SJCRH30 (cell line): ENCODE data around the gene PDZRN4. TPM values are rescaled to one million over a fixed set of nuclear protein-coding genes. Genes with fewer than 3 reads are reported as not detected.
A peak's percentile ranks its signal among the peaks of the same experiment; 100 is the strongest.

ENCODE experiments used
- DNase-seq, 2 experiments: peaks; one replicate each; pipeline ENCODE4 v3.0.0-alpha.2; 2015 to 2020
- H3K27ac ChIP-seq: fragments of 250-450 bp; sonication (Bioruptor Pico); 2 replicates; pipeline ENCODE4 v1.5.1; 2020; ENCODE audit warnings: mild to moderate bottlenecking, moderate library complexity
- H3K27me3 ChIP-seq: fragments of 250-450 bp; sonication (Bioruptor Pico); 2 replicates; pipeline ENCODE4 v1.5.1; 2020; ENCODE audit warnings: mild to moderate bottlenecking, moderate library complexity
- H3K36me3 ChIP-seq: fragments of 250-450 bp; sonication (Bioruptor Pico); 2 replicates; pipeline ENCODE4 v1.5.1; 2020; ENCODE audit warnings: mild to moderate bottlenecking, moderate library complexity
- H3K4me1 ChIP-seq: fragments of 250-450 bp; sonication (Bioruptor Pico); 2 replicates; pipeline ENCODE4 v1.5.1; 2020; ENCODE audit warnings: mild to moderate bottlenecking, moderate library complexity
- H3K4me3 ChIP-seq: fragments of 250-450 bp; sonication (Bioruptor Pico); 2 replicates; pipeline ENCODE4 v1.5.1; 2020; ENCODE audit warnings: mild to moderate bottlenecking, moderate library complexity
- H3K9me3 ChIP-seq: fragments of 250-450 bp; sonication (Bioruptor Pico); replicated peaks from 2 replicates; pipeline ENCODE4 v1.5.1; 2020; ENCODE audit warnings: mild to moderate bottlenecking, moderate library complexity
- total RNA-seq: library from RNA; depleted of rRNA; stranded (reverse); fragments of >200 nt; shearing (Covaris generic); gene quantifications from 2 replicates; pipeline ENCODE4 v1.2.3, GENCODE V29; 2014

PDZRN4 gene
- total RNA-seq, 1 experiment from 2014 or later, result not detected

DNA sequence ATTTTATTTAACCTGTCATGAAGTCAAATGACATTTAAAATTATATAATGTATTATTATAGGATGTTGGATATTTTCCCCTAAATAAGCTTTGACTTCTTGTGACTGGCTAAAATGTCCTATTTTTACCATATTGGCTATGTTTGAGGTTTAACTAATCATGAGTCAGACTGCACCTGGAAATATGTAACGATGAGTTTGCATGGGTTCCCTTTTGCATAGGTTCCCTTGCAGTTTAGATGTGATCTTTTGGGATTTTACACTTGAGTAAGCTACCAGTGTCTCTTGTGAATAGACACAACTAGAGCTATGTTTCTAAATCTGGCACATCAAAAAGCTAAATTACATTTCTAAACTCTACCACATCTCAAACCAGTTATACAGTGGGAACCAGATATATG is 5.2 kb downstream of the PDZRN4 start:
- DNase-seq, result no peak
- no peak overlapping the region for H3K4me3 ChIP-seq
- no peaks in the 10 kb centered on the region for H3K4me1 ChIP-seq
- no peaks in the 10 kb centered on the region for H3K9me3 ChIP-seq
- no peak overlapping the region for H3K27ac ChIP-seq
- no peaks in the 10 kb centered on the region for H3K27me3 ChIP-seq
- no peaks in the 10 kb centered on the region for H3K36me3 ChIP-seq

DNA sequence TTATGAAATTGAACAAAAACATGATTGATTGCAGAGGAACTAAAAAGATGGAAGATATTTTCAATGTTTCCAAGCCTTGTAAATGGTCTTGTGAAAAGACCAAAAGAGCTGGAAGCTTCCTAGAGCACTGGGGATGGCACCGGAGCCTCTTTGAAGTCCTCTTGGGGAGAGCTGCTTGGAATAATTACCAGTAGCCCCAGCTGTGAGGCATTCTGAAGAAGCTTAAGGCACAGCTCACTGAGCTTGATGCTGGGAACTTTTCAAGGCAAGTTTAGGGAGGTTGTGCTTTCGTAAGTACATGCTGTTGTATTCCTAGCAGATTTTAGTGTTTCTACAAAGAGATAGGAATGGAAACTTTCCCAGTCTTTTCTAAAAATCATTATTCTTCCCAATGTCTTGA is 13.9 kb downstream of the PDZRN4 start:
- Histone ChIP-seq H3K9me3 (no peaks in the 10 kb centered on the region), H3K4me3 (no peak overlapping the region)
- DNase-seq, result no peak

DNA sequence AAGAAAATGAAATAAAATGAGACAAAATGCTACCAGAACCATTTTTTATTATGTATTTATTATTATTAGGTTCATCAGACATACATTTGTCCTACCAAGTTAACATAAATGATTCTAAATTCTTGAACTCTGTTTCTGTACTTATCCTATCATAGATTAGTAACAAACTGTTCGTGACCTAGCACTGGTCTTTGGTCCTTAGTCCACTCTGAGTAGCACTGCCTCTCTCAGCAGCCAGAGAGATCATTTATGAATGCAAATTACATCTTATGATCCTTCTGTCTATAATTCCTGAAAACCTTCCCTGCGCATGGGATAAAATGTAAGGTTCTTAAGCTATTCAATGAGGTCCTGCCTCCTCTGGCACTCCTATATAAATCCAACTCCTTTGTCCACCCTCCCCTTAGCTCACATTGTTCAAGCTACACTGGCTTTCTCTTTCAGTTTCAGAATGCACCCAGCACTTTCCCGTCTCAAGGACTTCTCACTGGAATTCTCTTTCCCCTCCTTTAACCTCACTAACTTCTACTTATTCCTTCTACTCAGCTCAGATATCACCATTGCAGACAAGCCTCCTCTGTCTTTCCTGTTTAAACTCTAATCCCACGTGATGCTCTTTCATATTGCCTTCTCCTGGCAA is 17.1 kb downstream of the PDZRN4 start:
- no peak overlapping the region for H3K4me3 ChIP-seq
- no peaks in the 10 kb centered on the region for H3K27me3 ChIP-seq
- H3K4me1 ChIP-seq, result no peaks in the 10 kb centered on the region
- H3K36me3 ChIP-seq, result no peaks in the 10 kb centered on the region
- H3K27ac ChIP-seq, result no peak overlapping the region
- no peak for DNase-seq
- H3K9me3 ChIP-seq, result no peaks in the 10 kb centered on the region

More for the DNA sequence above, 13.9 kb downstream of the PDZRN4 start:
- Histone ChIP-seq H3K36me3 (no peaks in the 10 kb centered on the region), H3K27me3 (no peaks in the 10 kb centered on the region), H3K27ac (no peak overlapping the region), H3K4me1 (peaks cover 4% of the 10 kb centered on the region; the same call in 1 of the 2 replicates)

DNA sequence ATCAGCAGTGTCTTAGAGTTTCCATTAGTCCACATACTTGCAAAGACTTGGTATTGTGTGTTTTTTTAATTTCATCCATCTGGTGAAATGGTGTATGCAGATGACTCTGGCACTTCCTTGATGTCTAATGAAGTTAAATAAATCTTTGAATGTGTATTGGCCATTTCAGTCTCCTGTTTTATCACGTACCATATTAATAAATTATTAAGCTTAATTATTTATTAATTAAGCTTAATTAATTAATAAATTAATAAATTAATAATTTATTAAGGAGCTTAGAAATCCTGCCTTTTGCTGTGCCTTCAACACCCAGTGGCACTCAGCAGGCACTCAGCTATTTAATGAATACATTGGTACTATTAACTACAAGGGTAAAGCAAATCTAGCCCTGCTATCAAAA is 18.2 kb downstream of the PDZRN4 start:
- H3K9me3 ChIP-seq, result no peaks in the 10 kb centered on the region
- no peaks in the 10 kb centered on the region for H3K36me3 ChIP-seq
- no peak overlapping the region for H3K27ac ChIP-seq
- no peaks in the 10 kb centered on the region for H3K27me3 ChIP-seq
- H3K4me3 ChIP-seq, result no peak overlapping the region
- no peak for DNase-seq
- H3K4me1 ChIP-seq, result no peaks in the 10 kb centered on the region

DNA sequence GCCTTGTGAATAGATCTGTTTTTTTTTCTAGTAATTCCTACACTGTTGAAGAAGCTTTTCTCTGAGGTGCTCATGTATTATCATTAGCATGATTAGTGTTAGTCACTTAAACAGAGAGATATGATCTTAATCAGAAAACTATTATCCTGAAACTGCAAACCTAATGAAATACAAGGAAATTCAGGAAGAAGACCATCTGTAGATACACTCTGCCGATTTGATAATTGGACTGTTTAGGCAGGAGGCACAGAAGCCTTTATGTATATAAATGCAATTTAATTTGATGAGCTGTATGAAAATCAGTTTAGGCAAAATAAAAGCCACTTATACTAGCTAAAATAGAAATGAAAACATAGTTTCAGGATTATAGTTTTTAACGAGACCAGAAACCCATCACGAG is 23.3 kb downstream of the PDZRN4 start:
- H3K27ac ChIP-seq, result no peak overlapping the region
- H3K27me3 ChIP-seq, result no peaks in the 10 kb centered on the region
- H3K36me3 ChIP-seq, result no peaks in the 10 kb centered on the region
- no peaks in the 10 kb centered on the region for H3K4me1 ChIP-seq
- DNase-seq, result no peak
- no peak overlapping the region for H3K4me3 ChIP-seq
- no peaks in the 10 kb centered on the region for H3K9me3 ChIP-seq

DNA sequence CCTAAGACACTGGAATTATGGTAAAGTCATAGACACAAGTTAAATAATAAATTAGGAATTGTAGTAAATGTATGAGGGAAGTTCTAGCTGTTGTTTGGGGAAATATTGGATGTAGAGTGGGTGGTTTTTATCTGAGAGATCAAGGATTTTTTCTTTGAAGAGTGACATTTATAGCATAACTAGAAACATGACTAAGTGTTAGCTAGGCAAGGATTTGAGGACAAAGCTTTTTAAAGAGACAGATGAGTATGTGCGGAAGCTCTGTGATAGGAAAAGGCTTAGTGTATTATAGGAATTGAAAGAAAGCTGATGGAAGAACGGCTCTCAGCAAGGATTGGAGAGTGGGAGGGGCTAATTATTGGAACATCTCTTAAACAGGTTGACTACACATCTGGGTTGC is 24.5 kb downstream of the PDZRN4 start:
- Histone ChIP-seq H3K9me3 (no peaks in the 10 kb centered on the region), H3K36me3 (no peaks in the 10 kb centered on the region), H3K4me3 (no peak overlapping the region), H3K27me3 (no peaks in the 10 kb centered on the region), H3K27ac (no peak overlapping the region), H3K4me1 (no peaks in the 10 kb centered on the region)
- DNase-seq, result no peak

DNA sequence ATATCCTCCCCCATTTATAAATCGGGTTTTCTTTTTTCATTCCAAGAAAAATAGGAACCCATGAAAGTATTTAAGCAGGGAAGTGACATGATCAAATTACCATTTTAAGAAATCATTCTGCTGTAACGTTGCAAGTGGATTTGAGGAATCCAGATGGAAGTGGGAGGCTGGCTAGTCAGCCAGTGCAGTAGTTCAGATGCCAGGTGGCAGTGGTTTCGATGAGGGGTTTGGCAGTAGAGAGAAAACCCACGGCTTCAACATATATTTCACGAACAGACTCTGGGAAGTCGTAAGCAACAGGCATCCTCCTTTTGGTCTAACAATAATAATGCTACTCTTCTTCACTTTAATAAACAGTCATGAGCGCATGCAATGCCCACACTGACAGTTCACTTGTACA is 25.0 kb downstream of the PDZRN4 start:
- Histone ChIP-seq H3K27ac (no peak overlapping the region), H3K36me3 (no peaks in the 10 kb centered on the region), H3K9me3 (no peaks in the 10 kb centered on the region), H3K4me1 (no peaks in the 10 kb centered on the region), H3K4me3 (no peak overlapping the region), H3K27me3 (no peaks in the 10 kb centered on the region)
- DNase-seq, result no peak

DNA sequence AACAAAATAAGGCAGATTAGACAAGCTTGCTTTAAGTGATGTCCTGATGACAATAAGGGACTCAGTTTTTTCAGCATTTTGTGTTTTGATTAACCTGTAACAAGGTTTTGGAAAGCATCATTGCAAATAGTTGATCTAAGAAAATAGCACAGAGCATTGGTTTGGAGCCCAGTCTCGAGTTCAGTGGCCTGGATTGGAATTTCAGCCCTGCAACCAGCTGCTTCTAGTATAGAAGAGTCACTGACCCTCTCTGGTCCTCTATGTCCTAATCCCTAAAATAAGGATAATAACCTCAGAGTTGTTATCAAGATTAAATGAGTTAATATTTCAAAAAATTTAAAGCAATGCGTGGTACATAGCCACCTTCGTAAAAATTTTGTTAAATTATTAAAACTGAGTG is 25.5 kb downstream of the PDZRN4 start:
- no peaks in the 10 kb centered on the region for H3K4me1 ChIP-seq
- no peak overlapping the region for H3K27ac ChIP-seq
- H3K4me3 ChIP-seq, result no peak overlapping the region
- no peaks in the 10 kb centered on the region for H3K36me3 ChIP-seq
- no peak for DNase-seq
- no peaks in the 10 kb centered on the region for H3K27me3 ChIP-seq
- no peaks in the 10 kb centered on the region for H3K9me3 ChIP-seq

DNA sequence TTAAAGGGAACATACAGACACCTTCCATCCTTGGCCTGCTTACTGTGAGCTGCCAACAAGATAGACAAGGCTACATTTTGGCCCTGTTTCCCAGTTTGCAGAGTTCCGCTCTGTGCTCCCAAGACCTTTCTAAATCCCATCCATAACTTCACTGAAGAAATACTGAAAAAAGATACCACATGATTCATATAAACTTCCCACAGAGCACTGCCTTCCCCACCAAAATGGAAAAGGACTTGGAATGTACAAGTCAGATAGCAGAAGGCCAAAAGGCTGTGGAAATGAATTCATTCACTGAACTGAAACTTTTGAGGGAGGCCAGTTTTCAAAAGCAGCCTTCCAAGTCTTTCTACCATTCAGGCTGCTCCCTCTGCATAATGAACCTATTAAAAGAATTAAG is 29.6 kb downstream of the PDZRN4 start:
- H3K9me3 ChIP-seq, result no peaks in the 10 kb centered on the region
- no peak overlapping the region for H3K27ac ChIP-seq
- DNase-seq, result no peak
- no peaks in the 10 kb centered on the region for H3K36me3 ChIP-seq
- H3K27me3 ChIP-seq, result no peaks in the 10 kb centered on the region
- H3K4me1 ChIP-seq, result no peaks in the 10 kb centered on the region
- H3K4me3 ChIP-seq, result no peak overlapping the region

DNA sequence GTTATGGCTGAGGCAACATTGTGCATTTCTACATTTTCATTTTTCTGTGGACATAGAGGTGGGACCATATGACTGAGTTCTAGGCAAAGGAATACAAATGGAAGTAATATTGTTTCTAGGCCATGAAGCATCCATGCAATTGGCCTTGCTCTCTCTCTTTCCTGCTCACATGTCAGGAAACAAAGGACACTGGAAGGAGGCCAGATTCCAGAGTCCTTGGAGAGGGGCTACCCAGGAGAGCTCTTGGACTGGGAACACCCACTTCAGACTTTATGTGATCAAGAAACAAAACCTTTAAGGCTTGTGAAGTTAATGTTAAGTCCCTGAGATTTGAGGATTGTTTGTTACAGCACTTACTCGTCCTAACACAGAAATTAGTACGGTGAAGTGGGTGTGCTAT is 32.8 kb downstream of the PDZRN4 start:
- no peaks in the 10 kb centered on the region for H3K9me3 ChIP-seq
- no peaks in the 10 kb centered on the region for H3K27me3 ChIP-seq
- H3K4me3 ChIP-seq, result no peak overlapping the region
- no peaks in the 10 kb centered on the region for H3K4me1 ChIP-seq
- H3K27ac ChIP-seq, result no peak overlapping the region
- H3K36me3 ChIP-seq, result no peaks in the 10 kb centered on the region
- no peak for DNase-seq

DNA sequence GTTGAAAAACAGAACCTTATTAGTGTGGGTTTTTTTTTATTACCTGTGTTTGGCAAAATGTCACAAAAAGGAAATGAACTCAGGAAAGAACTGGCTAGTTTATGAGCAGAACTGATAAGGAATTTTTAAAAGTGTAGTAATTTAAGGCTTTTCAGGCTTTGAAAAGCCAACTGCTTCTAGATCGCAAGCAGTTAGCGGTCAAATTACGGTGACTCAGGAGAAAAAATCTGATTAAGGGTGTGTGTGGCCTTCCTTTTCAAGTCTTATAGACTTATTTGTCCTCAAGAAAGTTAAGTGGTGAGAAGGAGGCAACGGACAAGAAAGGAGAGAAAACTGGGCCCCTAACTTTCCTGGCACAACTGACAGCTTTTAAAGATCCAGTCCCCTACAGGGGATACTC is 33.4 kb downstream of the PDZRN4 start:
- Histone ChIP-seq H3K27me3 (no peaks in the 10 kb centered on the region), H3K4me3 (no peak overlapping the region), H3K9me3 (no peaks in the 10 kb centered on the region), H3K4me1 (no peaks in the 10 kb centered on the region), H3K27ac (no peak overlapping the region), H3K36me3 (no peaks in the 10 kb centered on the region)
- DNase-seq, result no peak

DNA sequence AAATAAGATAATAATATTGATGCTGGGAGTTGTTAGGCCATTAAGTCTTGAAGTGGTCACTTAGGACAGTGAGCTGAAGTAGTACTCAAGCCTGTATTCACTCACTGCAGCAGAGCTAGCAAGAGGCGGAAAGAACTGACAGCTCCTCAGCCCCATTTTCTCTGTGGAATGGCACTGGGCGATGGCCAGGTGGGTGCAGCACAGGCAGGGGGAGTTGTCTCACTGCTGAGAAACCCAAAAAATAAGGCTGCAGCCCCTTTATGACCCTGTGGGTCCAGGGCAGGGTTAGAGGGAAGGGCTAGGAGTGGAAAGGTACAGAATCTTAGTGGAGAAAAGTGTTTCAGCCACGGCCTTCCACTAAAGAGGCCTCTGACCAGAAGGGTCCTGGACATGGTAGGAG is 35.5 kb downstream of the PDZRN4 start:
- DNase-seq, result no peak
- no peak overlapping the region for H3K4me3 ChIP-seq
- H3K9me3 ChIP-seq, result no peaks in the 10 kb centered on the region
- H3K4me1 ChIP-seq, result no peaks in the 10 kb centered on the region
- no peaks in the 10 kb centered on the region for H3K27me3 ChIP-seq
- H3K36me3 ChIP-seq, result no peaks in the 10 kb centered on the region
- no peak overlapping the region for H3K27ac ChIP-seq

DNA sequence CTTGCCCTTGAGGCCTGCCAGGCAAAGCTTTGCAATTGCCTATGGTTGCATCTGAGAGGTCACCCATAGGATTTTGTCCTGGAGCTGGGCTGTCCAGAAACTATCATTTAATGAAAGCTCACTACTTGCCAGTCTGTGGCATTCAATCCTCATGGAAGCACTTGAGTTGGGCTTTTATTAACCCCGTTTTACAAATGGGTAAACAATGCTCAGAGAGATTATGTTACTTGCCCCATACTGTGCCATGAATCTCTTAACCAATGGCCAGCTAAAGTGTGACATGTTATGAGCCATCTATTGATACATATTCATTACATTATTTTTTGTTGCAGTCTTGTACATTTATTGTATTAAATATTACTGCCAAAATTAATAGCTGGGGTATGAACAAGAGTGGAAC is 35.9 kb downstream of the PDZRN4 start:
- Histone ChIP-seq H3K9me3 (no peaks in the 10 kb centered on the region), H3K27me3 (no peaks in the 10 kb centered on the region), H3K27ac (no peak overlapping the region), H3K4me1 (no peaks in the 10 kb centered on the region), H3K4me3 (no peak overlapping the region), H3K36me3 (no peaks in the 10 kb centered on the region)
- no peak for DNase-seq

DNA sequence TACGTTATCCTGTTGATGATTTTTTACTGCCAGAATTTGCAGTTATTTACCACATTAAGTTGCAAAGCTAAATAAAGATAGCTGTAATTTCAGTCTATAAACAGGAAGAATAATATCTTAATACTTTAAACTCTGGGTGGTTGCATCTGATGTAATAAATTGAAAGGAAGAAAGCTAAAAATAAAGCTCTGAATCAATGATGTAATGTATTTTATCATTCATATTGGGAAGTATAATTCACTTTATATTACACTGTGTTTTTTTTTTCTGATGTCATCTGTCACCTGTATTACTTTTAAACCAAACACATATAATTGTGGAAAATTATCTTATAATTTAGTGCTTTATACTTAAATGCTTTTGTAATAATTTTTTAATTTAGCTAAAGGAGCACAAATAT is 37.1 kb downstream of the PDZRN4 start:
- H3K27ac ChIP-seq, result no peak overlapping the region
- no peaks in the 10 kb centered on the region for H3K36me3 ChIP-seq
- no peak for DNase-seq
- no peaks in the 10 kb centered on the region for H3K4me1 ChIP-seq
- no peaks in the 10 kb centered on the region for H3K9me3 ChIP-seq
- H3K4me3 ChIP-seq, result no peak overlapping the region
- H3K27me3 ChIP-seq, result no peaks in the 10 kb centered on the region

DNA sequence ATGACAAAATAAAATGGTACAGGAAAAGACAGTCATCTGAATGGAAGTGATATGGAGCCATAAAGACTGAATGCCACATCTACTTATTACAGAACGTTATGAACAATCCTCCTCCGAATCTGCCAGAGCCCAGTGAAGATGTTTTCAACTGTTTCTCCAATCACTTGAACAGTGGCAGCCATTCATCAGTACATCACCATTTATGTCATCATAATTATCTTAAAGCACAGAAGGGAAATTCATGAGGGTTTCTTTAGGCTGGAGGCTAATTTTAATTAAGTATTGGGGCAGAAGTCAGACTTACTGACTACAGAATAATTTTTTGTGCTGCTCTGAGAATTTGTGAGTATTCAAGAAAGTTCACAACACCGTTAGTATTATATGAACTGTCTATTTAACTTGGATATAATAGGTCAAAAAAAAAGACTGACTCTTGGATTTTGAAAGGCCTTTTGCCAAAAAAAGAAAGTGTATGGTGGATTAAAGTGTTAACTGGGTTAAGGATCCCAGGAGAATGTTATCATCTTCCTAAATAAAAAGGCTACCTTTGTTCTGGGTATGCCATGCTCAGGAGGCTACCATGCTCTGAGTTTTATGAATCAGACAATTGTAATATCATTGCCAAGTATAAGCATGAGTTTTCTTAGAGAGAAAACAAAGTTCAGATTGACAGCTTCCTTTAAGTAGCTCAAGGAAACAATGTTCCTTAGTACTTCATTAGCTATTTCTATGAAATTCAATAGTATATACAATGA is 40.1 kb downstream of the PDZRN4 start:
- Histone ChIP-seq H3K4me1 (no peaks in the 10 kb centered on the region), H3K27ac (no peak overlapping the region), H3K27me3 (no peaks in the 10 kb centered on the region), H3K4me3 (no peak overlapping the region), H3K36me3 (no peaks in the 10 kb centered on the region), H3K9me3 (no peaks in the 10 kb centered on the region)
- DNase-seq, result peak in 1 of 2 experiments; percentile 23

DNA sequence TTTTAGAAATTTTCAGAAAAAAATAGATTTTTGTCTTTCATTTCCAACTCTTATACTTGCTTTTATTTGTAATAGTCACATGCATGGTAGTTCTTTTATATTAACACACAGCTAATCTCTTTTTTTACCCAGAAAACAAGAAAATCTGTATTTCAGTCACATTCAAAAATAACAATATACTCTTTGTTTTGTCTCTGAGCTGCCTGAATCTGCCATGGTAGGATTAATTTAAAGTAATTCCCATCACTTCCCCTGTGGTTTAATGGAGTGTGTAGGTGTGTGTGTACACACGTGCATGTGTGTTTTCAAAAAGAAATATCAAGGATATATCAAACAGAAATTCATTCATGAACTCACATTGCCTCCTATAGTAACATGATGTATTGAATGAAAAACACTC is 42.6 kb downstream of the PDZRN4 start:
- Histone ChIP-seq H3K36me3 (no peaks in the 10 kb centered on the region), H3K9me3 (no peaks in the 10 kb centered on the region)

More for the DNA sequence above, 42.6 kb downstream of the PDZRN4 start:
- Histone ChIP-seq H3K4me1 (no peaks in the 10 kb centered on the region), H3K27ac (no peak overlapping the region), H3K4me3 (no peak overlapping the region), H3K27me3 (no peaks in the 10 kb centered on the region)
- no peak for DNase-seq
